SW 1271 (cell line): ENCODE measurements around the gene C6orf58.

Experiments used
- DNase-seq, 2 experiments: peaks; one replicate each; lab custom pipeline; 2025; lab: John Stamatoyannopoulos, UW

The C6orf58 gene

DNA sequence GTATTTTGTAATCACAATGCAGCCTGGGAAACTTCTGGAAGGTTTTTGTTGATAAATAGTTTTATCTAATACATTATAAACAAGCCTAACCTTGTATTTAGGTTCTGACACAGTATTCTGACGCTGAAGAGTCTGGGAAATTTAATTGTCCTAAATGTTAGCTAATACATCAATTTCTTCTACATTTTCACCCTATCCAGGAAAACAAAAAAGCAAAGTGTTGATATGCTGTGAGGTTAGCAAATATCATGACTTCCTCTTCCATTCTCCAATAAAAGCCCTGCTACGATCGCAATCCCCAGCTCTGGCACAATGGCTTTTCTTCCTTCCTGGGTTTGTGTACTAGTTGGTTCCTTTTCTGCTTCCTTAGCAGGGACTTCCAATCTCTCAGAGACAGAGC is at the start of gene C6orf58:
Gene C6orf58 (plus strand): TSS at position 301 of the 400 bp plus-strand sequence. CDS start 12 bp downstream, at position 313.
- no peak for DNase-seq

GRCh38 chr6:127533011-127533410 is 44.0 kb upstream of the C6orf58 start:
- no peak for DNase-seq

DNA sequence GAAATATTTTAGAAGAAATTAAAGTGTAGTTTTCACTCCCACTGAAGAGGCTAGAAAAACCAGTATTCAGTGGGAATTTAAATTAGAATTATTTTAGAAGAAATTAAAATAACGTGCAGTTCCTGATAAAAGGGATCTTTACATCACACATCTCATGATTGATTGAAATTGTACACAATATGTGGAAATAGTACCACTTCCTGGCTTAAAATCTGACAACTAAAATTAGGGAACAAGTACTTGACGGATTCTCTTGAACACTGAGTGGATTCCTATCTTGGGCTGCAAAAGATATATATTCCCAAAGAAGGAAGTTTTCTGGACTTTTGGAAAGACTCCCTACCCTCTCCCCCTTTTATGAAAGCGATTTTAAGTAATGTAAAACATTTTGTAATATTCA is 43.2 kb upstream of the C6orf58 start:
- DNase-seq = no peak

DNA sequence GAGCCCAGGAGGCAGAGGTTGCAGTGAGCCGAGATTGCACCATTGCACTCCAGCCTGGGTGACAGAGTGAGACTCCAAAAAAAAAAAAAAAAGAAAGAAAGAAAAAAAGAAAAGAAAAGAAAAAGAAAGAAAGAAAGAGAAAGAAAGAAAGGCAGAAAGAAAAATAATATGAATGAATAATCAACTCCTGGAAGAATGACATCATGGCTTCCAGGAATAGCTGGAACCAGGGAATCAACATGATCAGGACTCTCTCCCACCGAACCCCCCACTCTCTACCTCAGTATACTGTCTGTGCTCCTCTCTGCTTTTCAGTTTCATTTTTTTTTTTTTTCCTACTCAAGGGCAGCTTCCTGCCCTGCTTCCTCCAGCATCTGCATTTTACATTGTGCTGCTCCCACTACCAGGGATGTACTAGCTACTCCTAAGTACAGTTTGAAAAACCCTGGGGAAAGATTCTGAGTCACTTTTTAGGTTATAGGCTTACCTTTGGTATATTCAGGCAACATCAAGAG is 38.2 kb upstream of the C6orf58 start:
- DNase-seq = no peak

DNA sequence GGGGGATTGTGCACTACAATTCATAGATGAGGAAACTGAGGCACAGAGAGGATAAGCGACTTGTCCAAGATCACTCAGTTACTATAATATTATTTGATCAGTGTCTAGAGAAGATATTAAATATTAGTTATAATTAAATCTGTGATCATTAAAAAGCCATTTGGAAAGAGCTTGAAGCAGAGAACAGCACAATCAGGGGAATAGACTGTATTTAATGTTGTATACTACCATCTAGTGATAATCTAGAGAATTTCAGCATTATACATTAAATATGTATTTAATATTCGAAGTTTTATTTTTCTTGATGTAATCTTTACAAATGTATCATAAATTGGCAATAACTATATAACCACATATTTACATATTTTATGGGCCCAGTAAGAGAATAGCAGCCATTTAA is 37.7 kb upstream of the C6orf58 start:
- DNase-seq = peak in 1 of 2 experiments; percentile 32

DNA sequence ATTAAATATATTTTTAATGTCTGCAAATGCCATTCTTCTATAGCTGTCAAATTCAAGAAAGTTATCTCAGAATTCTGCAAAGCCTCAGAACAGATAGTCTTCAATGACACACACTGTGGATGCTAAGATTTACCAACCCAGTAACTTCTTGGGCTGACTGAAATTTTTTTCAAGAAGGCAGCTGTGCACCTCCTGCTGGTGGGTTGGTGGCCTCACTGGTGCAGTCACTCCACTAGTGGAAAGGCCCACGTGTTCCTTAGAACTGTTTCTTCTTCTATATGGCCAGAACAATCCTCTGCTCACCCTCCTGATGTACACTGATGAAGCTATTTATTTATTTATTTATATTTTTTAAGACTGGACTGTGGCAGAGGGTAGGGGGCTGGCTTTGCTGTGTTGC is 29.8 kb upstream of the C6orf58 start:
- no peak for DNase-seq

DNA sequence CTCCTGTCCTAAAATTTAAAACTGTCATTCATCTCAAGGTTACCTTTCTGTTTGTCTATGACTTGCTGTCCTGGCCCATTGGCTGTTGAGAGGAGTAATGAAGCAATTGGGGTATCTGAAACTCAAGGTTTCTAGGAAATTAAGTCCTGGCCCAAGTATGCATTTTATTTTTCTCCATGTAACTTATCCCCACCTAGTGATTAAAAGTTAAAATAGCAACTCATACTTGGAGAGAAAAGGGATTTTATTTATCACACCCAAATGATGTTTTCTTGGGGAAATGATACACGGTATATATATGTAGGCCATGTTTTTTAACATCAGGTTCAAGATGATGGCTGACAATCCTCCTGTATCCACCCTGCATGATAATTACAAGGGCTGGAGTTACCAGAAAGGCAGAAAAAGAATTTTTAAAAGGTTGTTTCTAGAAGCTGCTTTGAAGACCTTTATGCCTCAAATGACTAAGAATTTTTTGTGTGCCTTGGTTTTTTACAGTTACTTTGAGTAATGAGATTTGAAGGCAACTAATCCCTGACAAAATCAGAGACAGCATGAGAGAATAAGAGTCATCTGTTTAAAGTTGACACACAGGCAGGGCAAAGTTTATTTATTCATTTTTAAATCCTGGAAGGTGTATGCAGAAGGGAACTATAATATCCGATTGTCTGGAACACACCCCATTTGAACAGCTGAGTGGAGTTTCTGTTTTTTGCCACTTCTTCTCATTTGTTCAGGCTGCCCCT is 28.9 kb upstream of the C6orf58 start:
- DNase-seq = no peak

DNA sequence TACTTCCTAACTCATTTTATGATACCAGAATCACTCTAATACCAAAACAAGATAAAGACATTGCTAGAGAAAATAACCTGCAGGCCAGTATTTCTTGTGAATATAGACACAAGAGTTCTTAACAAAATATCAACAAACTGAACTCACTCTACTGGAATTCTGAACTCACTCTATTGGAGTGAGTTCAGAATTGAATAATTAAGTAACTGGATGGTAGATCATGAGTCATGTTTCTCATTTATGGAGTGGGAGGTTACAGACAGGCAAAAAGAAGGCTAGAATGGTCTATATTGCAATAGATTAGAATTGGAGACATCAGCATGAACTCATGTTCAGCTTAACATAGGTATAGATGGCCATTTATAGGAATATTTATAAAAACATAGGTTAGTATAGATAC is 26.6 kb upstream of the C6orf58 start:
- no peak for DNase-seq

GRCh38 chr6:127554435-127555006 is 22.5 kb upstream of the C6orf58 start:
- peak in 1 of 2 experiments; percentile 23 for DNase-seq

GRCh38 chr6:127561660-127562059 is 15.3 kb upstream of the C6orf58 start:
- DNase-seq = no peak

DNA sequence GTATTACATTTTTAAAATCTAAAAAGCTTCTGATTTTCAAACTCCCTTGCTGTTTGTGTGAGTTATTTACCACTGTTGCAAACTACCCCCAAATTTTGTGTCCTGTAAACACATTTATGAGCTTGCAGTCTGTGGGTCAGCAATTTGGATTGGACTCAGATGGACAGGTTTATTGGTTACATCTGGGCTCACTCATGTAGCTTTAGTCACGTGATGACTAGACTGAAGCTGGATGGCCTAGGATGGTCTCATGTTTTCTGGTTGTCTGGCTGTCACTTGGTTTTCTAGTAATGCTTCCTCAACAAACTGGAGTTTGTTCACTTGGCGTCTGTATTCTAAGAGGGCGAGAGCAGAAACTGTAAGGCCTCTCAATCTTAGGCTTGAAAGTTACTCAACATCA is 12.2 kb upstream of the C6orf58 start:
- no peak for DNase-seq

- no peak for DNase-seq
Observed at GRCh38 chr6:127566119-127566518, 10.9 kb upstream of the C6orf58 start.

- no peak for DNase-seq
Observed at GRCh38 chr6:127566651-127567050, 10.3 kb upstream of the C6orf58 start.

DNA sequence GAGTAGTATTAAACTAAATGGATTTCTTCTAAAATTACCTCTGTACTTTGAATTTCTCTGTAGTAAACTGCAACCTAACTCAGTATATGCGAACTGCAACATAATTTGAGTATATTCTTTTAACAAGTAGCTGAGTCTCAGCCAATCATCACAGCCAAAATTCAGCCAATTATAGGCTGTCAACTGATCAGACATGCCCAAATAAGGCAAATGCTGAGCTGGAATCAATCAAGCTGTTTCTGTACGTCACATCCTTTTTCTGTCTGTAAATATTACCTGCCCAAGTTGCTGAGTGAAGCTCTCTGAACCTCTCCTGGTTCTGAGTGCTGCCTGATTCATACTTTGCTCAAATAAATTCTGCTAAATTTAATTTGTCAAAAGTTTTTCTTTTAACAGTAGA is 9.5 kb upstream of the C6orf58 start:
- no peak for DNase-seq

GRCh38 chr6:127570739-127571389 is 6.1 kb upstream of the C6orf58 start:
- no peak for DNase-seq

DNA sequence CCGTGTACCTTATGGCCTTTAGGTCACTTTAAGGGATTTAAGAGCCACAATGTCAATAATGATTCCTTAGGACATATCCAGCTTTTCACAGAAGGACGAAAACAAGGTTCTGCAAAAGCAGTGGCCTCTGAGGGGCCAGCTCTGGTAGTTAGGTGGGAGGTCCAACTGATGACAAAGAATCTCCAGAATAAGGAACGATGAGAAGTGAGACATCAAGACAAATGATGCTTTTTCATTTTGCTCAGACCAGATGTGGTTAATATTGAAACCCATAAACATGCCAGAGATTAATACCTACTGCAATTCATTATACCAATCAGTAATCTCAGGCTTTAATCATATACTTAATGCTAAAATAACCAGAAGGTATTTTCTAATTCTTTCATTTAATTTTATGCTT is 1.9 kb downstream of the C6orf58 start:
- no peak for DNase-seq

DNA sequence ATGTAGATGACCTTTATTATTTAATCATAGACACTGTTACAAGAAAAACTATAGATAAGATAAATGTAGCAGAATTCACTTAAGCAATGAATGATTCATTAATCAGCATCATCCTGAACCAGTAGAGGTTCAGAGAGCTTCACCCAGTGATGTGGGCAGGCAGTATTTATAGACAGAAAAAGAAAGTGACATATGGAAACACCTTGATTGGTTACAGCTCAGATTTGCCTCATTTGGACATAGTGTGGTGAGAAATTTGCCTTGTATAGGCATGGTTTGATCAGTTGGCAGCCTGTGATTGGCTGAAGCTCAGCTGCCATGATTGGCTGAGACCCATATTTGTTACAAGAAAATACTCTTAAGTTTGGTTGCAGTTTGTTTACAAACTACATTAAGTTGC is 4.6 kb downstream of the C6orf58 start:
- no peak for DNase-seq

GRCh38 chr6:127582777-127583462 is 5.9 kb downstream of the C6orf58 start:
- DNase-seq = peak in 1 of 2 experiments; percentile 9

DNA sequence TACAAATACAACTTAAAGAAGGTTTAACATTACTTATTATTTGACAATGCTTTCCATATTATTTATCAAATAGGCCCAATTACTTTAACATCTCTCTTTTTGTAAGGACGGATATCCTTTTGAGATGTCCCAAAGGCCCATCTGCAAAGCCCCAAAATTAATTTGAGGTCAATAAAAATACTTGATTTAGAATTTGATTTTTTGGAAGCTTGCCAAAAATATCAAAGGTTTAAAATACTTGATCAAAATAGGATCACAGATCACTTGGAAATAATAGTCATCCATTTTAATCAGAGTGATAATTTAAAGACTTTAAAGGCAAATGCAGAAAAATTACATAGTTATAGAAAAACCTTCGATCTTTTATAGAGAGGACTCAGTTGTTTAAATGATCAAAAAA is 8.1 kb downstream of the C6orf58 start:
- DNase-seq = no peak

DNA sequence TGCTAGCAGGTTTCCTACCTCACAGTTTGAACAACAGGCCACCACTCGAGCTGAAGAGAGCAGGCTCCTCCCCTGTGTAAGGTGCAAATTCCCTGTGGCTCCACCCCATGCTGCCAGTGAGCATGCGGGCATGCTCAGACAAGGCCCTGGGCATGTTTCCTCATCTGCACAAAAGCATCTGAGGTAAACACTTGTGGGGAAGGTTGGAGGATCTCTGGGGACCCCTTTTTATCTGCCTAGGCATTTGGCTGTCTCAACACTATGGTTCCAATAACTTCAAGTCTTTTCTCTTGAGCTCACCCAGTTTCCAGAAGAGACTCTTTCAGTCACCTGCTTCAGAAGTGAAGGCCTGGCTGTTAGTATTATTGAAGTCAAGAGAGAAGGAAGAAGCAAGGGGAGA is 9.4 kb downstream of the C6orf58 start:
- DNase-seq = no peak

GRCh38 chr6:127587875-127588274 is 10.9 kb downstream of the C6orf58 start:
- DNase-seq = no peak

GRCh38 chr6:127589135-127589534 is 12.2 kb downstream of the C6orf58 start:
- DNase-seq = no peak

GRCh38 chr6:127590344-127590743 is 13.4 kb downstream of the C6orf58 start:
- no peak for DNase-seq
